ENCODE results near the gene OSBPL10. TPM values are rescaled to one million over a fixed set of nuclear protein-coding genes. Genes with fewer than 3 reads are reported as not detected.

Gene OSBPL10
- total RNA-seq, 1 donor from 2014 or later = 24.4 TPM

DNA sequence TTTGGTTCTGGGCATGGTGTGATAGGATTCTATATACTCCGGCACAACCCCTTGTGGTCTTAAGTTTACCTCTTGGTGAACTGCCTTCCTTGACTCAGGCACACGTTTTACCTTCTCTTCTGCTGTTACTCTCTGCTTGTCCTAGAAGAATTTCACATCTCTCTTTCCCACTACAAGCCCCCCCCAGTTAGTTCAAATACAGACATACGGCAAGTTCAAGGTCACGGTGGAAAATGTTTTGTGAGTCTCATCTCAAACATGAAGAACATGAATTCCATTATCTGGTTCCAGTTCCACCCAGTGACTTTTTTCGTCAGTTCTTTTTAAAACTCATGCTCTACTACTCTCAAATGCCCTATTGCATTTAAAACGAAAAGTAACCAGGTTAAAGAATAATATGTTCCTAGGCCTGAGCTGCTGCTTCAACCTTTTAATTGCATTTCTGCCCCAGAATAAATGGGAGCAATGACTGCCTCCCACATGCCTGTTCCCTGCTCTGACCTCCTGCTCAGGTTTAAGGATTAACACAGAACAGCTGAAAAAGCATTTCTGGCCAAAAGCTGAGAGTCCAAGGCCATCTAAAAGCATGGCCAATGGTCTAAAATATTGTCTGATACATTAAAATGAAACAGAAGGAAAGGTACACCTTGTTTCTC is 132.8 kb downstream of the OSBPL10 start:
- peaks cover 22% of the 10 kb centered on the region for H3K4me1 Mint-ChIP-seq (ENCODE audit: unreplicated experiment)
- H3K9me3 Mint-ChIP-seq = no peaks in the 10 kb centered on the region

DNA sequence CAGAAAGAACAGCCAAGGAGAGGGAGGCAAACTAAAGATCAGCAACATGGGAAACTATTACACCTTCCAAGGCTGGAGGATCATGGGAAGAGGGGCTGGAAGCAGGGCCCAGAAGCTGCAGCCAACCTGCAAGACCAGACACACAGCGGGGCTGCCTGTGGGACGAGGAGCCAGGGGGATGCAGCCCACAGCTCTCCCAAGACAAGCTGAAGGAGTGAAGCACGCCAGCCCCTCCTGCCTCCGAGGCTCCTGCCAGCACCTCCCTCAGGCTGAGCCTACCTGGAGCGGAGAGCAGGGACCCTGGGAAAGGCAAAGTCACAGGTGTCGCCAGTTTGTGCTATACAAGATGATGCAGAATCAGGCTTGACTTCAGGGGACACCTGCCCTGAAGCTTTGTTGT is 133.3 kb downstream of the OSBPL10 start:
- H3K36me3 Mint-ChIP-seq = no peaks in the 10 kb centered on the region
- H3K27ac Mint-ChIP-seq = no peak overlapping the region
- H3K4me3 Mint-ChIP-seq = no peak overlapping the region
- H3K4me1 Mint-ChIP-seq (ENCODE audit: unreplicated experiment) = peaks cover 22% of the 10 kb centered on the region
- no peaks in the 10 kb centered on the region for H3K9me3 Mint-ChIP-seq
- no peaks in the 10 kb centered on the region for H3K27me3 Mint-ChIP-seq
- DNase-seq (ENCODE audit: extremely low spot score, unreplicated experiment) = no peak
- TF ChIP-seq, protein P1, sequence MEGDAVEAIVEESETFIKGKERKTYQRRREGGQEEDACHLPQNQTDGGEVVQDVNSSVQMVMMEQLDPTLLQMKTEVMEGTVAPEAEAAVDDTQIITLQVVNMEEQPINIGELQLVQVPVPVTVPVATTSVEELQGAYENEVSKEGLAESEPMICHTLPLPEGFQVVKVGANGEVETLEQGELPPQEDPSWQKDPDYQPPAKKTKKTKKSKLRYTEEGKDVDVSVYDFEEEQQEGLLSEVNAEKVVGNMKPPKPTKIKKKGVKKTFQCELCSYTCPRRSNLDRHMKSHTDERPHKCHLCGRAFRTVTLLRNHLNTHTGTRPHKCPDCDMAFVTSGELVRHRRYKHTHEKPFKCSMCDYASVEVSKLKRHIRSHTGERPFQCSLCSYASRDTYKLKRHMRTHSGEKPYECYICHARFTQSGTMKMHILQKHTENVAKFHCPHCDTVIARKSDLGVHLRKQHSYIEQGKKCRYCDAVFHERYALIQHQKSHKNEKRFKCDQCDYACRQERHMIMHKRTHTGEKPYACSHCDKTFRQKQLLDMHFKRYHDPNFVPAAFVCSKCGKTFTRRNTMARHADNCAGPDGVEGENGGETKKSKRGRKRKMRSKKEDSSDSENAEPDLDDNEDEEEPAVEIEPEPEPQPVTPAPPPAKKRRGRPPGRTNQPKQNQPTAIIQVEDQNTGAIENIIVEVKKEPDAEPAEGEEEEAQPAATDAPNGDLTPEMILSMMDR (conservative IDR thresholded peaks at IDR 0.05) = no peak

More for the DNA sequence above, 132.8 kb downstream of the OSBPL10 start:
- no peaks in the 10 kb centered on the region for H3K36me3 Mint-ChIP-seq
- TF ChIP-seq, protein P1 (conservative IDR thresholded peaks at IDR 0.05) = no peak
- DNase-seq (ENCODE audit: extremely low spot score, unreplicated experiment) = no peak
- no peak overlapping the region for H3K4me3 Mint-ChIP-seq
- H3K27ac Mint-ChIP-seq = no peak overlapping the region
- no peaks in the 10 kb centered on the region for H3K27me3 Mint-ChIP-seq

DNA sequence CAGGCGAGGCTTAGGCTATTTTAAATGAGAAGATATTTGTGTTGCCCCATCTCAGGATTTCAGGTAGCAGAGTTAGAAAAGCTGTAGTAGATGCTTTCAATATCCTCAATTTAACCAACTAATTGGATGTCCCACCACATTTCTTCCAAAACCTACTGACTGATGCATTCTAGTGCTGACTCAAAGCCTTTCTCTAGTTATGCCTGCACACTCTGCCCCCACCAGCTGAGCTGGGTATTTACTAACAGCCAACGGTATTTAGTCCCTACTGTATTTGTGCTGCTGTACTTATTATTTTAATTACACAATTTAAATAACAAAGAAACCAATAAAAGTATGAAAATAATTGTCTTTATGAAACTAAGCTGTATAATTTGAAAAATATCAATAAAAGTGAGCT is 139.5 kb downstream of the OSBPL10 start:
- no peaks in the 10 kb centered on the region for H3K9me3 Mint-ChIP-seq
- no peak overlapping the region for H3K4me3 Mint-ChIP-seq
- TF ChIP-seq, protein P1 (conservative IDR thresholded peaks at IDR 0.05) = no peak
- H3K27ac Mint-ChIP-seq = no peak overlapping the region
- DNase-seq (ENCODE audit: extremely low spot score, unreplicated experiment) = no peak
- H3K4me1 Mint-ChIP-seq (ENCODE audit: unreplicated experiment) = peaks cover 4% of the 10 kb centered on the region
- H3K36me3 Mint-ChIP-seq = peaks cover 4% of the 10 kb centered on the region
- H3K27me3 Mint-ChIP-seq = peaks cover 2% of the 10 kb centered on the region

DNA sequence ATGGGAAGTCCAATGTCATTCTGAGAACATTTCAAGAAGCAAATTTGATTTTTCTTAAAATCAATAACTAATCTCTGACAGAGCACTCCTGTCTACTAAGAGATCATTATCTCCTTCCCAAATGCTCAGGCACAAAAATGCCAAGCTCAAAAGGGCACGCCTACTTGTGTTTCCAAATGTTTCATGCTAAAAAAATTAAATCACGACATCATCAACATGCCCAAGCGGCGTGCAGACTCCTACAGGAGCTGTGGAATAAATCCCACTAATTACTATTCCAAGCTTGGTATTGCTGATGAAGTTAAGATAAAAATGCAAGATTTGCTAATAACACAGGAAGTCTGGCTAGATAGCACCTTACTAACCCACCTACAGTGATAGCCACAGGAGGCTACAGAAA is 140.8 kb downstream of the OSBPL10 start:
- Mint-ChIP-seq H3K9me3 (no peaks in the 10 kb centered on the region), H3K4me3 (no peak overlapping the region), H3K36me3 (peaks cover 4% of the 10 kb centered on the region), H3K4me1 (ENCODE audit: unreplicated experiment) (peaks cover 7% of the 10 kb centered on the region), H3K27me3 (peaks cover 3% of the 10 kb centered on the region), H3K27ac (no peak overlapping the region)
- TF ChIP-seq, protein P1 (conservative IDR thresholded peaks at IDR 0.05) = no peak
- no peak for DNase-seq (ENCODE audit: extremely low spot score, unreplicated experiment)

DNA sequence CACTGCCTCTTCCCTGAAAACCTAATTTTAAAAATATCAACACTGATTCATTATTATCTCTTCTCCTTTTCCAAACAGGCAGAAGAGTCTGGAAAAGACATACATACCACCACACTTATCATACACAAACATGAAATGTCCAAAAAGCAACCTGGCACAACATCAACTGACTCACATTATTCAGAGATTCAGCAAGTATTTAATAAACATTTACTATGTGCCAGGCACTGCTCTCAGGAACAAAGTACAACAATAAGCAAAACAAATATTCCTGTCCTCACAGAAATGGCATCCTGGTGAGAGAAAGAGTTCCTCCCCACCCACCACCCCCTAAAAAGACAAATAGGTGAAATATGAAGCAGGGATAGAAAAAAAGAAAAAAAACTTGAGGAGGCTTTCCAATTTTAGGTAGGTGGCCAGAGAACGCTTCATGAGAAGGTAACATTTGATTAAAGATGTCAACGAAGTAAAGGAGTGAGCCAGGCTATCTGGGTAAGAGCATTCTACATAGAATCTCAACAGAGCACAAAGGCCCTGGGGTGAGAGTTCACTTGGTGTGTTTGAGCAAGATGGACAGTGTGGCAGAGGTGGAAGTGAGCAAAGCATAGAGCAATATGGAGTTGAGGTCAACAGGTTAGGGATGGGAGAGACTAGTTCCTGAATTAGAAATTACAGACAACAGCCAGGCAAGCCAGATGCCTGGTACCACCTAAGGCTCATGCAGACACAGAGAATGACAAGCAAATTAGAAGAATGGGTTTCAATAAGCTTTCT is 141.7 kb downstream of the OSBPL10 start:
- no peak for DNase-seq (ENCODE audit: extremely low spot score, unreplicated experiment)
- H3K9me3 Mint-ChIP-seq = no peaks in the 10 kb centered on the region
- TF ChIP-seq, protein P1 (conservative IDR thresholded peaks at IDR 0.05) = no peak
- H3K4me1 Mint-ChIP-seq (ENCODE audit: unreplicated experiment) = peaks cover 7% of the 10 kb centered on the region
- peaks cover 4% of the 10 kb centered on the region for H3K36me3 Mint-ChIP-seq
- no peak overlapping the region for H3K4me3 Mint-ChIP-seq
- H3K27me3 Mint-ChIP-seq = peaks cover 3% of the 10 kb centered on the region
- H3K27ac Mint-ChIP-seq = no peak overlapping the region

Data from type B pancreatic cell (in vitro differentiated cells).